Thoracic aorta (tissue), 2 donors: ENCODE measurements around the gene DCAF12L2. TPM values are rescaled to one million over a fixed set of nuclear protein-coding genes. Genes with fewer than 3 reads are reported as not detected.

ENCODE experiments used
- ATAC-seq: fragments of 150-250 bp; one replicate; pipeline ENCODE4 v1.8.0; 2017; ENCODE audit warnings: low read depth; ENCODE audit not compliant: insufficient number of reproducible peaks, low FRiP score
- DNase-seq: peaks from one replicate; pipeline ENCODE4 v3.0.0-alpha.2; 2020; ENCODE audit warnings: low spot score
- H3K27ac ChIP-seq, 2 donors: fragments of 200-600 bp; sonication (generic); 1 replicate in 1 of 2; 2 replicates in 1 of 2; pipeline ENCODE4 v1.5.1; 2016; ENCODE audit warnings: mild to moderate bottlenecking in 2 of 2, moderate library complexity in 2 of 2
- H3K27me3 ChIP-seq: fragments of 200-600 bp; sonication (generic); replicated peaks from 2 replicates; pipeline ENCODE4 v1.6.0; 2016; ENCODE audit warnings: mild to moderate bottlenecking; ENCODE audit not compliant: insufficient read depth
- H3K36me3 ChIP-seq: fragments of 200-600 bp; sonication (generic); one replicate; pipeline ENCODE4 v1.5.1; 2016
- H3K4me1 ChIP-seq, 2 donors: fragments of 200-600 bp; sonication (generic); 1 replicate in 1 of 2; 2 replicates in 1 of 2; pipeline versions ENCODE4 v1.5.1 to v1.6.0; 2016; ENCODE audit warnings: low read depth in 2 of 2, mild to moderate bottlenecking in 1 of 2; ENCODE audit not compliant: control insufficient read depth in 1 of 2
- H3K4me3 ChIP-seq: fragments of 200-600 bp; sonication (generic); 2 replicates; pipeline ENCODE4 v1.5.1; 2016; ENCODE audit warnings: mild to moderate bottlenecking
- H3K9me3 ChIP-seq: fragments of 200-600 bp; sonication (generic); 2 replicates; pipeline ENCODE4 v1.5.1; 2016
- total RNA-seq, 2 donors: library from RNA; depleted of rRNA; stranded (reverse); fragments of >200 nt; gene quantifications; one replicate each; pipeline versions ENCODE4 v1.1.0 to v1.2.3, GENCODE V29; 2016
- TF ChIP-seq, protein P1 (sequence below): fragments of 200-600 bp; sonication (generic); IDR thresholded peaks from one replicate; pipeline ENCODE4 v1.5.1; 2019; ENCODE audit warnings: antibody characterized with exemption

The DCAF12L2 gene
- total RNA-seq, 2 donors from 2014 or later: 0.14 TPM; not detected in 1

DNA sequence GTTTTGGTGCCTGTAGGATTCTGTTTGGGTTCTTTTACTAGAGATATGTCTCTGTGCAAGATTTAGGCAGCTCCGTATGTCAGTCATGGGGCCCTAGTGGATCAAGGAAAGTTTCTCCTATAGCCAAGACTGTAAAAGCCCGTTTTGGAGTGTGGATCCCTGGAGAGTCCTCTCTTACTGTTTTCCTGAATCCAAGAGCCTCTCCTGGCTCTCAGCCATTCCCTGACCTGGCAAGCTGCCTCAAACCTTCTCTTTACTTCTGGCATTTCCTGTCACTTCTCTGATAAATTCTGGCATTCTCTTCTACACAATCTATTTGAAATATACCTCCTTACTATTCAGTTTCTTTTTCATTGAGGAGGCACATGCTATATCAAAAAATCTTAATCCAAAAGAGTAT is 41.4 kb downstream of the DCAF12L2 start:
- no peak for ATAC-seq

More for the DNA sequence above, 41.4 kb downstream of the DCAF12L2 start:
- no peak for DNase-seq
- no peaks in the 10 kb centered on the region for H3K9me3 ChIP-seq
- H3K36me3 ChIP-seq: no peaks in the 10 kb centered on the region
- no peak overlapping the region for H3K4me3 ChIP-seq
- TF ChIP-seq, protein P1, sequence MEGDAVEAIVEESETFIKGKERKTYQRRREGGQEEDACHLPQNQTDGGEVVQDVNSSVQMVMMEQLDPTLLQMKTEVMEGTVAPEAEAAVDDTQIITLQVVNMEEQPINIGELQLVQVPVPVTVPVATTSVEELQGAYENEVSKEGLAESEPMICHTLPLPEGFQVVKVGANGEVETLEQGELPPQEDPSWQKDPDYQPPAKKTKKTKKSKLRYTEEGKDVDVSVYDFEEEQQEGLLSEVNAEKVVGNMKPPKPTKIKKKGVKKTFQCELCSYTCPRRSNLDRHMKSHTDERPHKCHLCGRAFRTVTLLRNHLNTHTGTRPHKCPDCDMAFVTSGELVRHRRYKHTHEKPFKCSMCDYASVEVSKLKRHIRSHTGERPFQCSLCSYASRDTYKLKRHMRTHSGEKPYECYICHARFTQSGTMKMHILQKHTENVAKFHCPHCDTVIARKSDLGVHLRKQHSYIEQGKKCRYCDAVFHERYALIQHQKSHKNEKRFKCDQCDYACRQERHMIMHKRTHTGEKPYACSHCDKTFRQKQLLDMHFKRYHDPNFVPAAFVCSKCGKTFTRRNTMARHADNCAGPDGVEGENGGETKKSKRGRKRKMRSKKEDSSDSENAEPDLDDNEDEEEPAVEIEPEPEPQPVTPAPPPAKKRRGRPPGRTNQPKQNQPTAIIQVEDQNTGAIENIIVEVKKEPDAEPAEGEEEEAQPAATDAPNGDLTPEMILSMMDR: no peak
- H3K27ac ChIP-seq: no peak overlapping the region
- H3K27me3 ChIP-seq: no peaks in the 10 kb centered on the region
- H3K4me1 ChIP-seq: no peaks in the 10 kb centered on the region
